Sigmoid colon (tissue), 7 donors: Measurements from ENCODE around the gene HMX1. TPM values are rescaled to one million over a fixed set of nuclear protein-coding genes. Genes with fewer than 3 reads are reported as not detected.

Source experiments
- DNase-seq: peaks from one replicate; pipeline ENCODE4 v3.0.0-alpha.2; 2019
- H3K27ac ChIP-seq, 4 donors: fragments of 200-600 bp; sonication (generic); one replicate each; pipeline ENCODE4 v1.5.1; 2016 to 2019; ENCODE audit warnings: mild to moderate bottlenecking in 1 of 4
- H3K27me3 ChIP-seq, 3 donors: fragments of 200-600 bp; sonication (generic); one replicate each; pipeline ENCODE4 v1.5.1; 2019; ENCODE audit warnings: mild to moderate bottlenecking in 1 of 3
- H3K36me3 ChIP-seq, 4 donors: fragments of 200-600 bp; sonication (generic); one replicate each; pipeline ENCODE4 v1.5.1; 2016 to 2019
- H3K4me1 ChIP-seq, 4 donors: fragments of 200-600 bp; sonication (generic); one replicate each; pipeline ENCODE4 v1.5.1; 2017 to 2019
- H3K4me3 ChIP-seq, 4 donors: fragments of 200-600 bp; sonication (generic); one replicate each; pipeline ENCODE4 v1.5.1; 2017 to 2019; ENCODE audit warnings: mild to moderate bottlenecking in 2 of 4, moderate library complexity in 1 of 4
- H3K9me3 ChIP-seq, 4 donors: fragments of 200-600 bp in 3 of 4; sonication (generic) in 3 of 4; one replicate each; pipeline versions ENCODE4 v1.5.1 to v1.6.1; 2013 to 2019
- EP300 ChIP-seq, 4 donors: sonication (generic); formaldehyde crosslinking; IDR thresholded peaks; one replicate each; pipeline ENCODE4 v1.6.1; 2017; ENCODE audit warnings: antibody characterized with exemption in 4 of 4
- POLR2A ChIP-seq, 2 donors: fragments of 450-650 bp; IDR thresholded peaks; one replicate each; pipeline ENCODE4 v1.6.1; 2016; ENCODE audit warnings: antibody characterized with exemption in 2 of 2, mild to moderate bottlenecking in 2 of 2, moderate library complexity in 2 of 2
- POLR2AphosphoS5 ChIP-seq, 4 donors: sonication (generic); formaldehyde crosslinking; IDR thresholded peaks; one replicate each; pipeline ENCODE4 v1.6.1; 2017; ENCODE audit warnings: antibody characterized with exemption in 4 of 4
- WGBS, 2 donors: extraction: QIAGEN DNeasy Blood & Tissue Kit; methylation state at CpG; one replicate each; pipeline ENCODE4 v1.1.7; 2013; 5-methylcytosine and 5-hydroxymethylcytosine counted together
- intact Hi-C: fragments of 100-400 bp; cut with DNase I; formaldehyde crosslinking; loops from one replicate; pipeline ENCODE4 v1.15.1; 2023
- polyA plus RNA-seq, 3 donors: library from polyadenylated mRNA; stranded (reverse); fragments of 200-250 nt; gene quantifications; one replicate each; pipeline ENCODE4 v1.2.3, GENCODE V29; 2013
- total RNA-seq, 4 donors: library from RNA; depleted of rRNA; stranded (reverse); fragments of >200 nt; gene quantifications; one replicate each; pipeline ENCODE4 v1.1.0, GENCODE V29; 2016
- TF ChIP-seq, protein P1 (sequence below), 4 experiments: fragments of 450-650 bp in 3 of 4; fragments of 200-600 bp in 1 of 4; IDR thresholded peaks; one replicate each; pipeline ENCODE4 v1.5.1; 2016 to 2019; ENCODE audit warnings: antibody characterized with exemption in 4 of 4, mild to moderate bottlenecking in 3 of 4, moderate library complexity in 2 of 4
- donor health status: healthy with polysubstance abuse.
- donor health status: Bipolar disorder and iron deficiency.
- donor health status: healthy.

HMX1 gene
- total and polyA plus RNA-seq, 7 donors, result 1.1 to 1.7 TPM; not detected in 5

DNA sequence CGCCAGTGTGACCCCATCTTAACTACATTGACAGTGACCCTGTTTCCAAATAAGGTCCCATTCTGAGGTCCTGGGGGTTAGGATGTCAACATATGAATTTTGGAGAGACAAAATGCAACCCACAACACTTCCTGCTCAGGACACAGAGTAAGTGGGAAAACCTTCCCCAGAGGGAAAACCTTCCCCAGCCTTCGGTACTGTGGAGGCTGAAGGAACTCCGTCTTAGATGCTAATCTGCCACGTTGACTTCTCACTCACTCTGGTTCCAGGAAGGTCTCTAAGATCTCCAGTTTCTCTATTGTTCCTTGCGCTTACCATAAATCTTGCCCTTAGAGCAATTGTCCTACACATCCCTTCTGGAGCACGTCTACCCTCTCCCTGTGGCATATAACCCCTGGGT lies 29.7 kb upstream of the HMX1 start:
- intact Hi-C loops, result no loop called here
- TF ChIP-seq, protein P1, sequence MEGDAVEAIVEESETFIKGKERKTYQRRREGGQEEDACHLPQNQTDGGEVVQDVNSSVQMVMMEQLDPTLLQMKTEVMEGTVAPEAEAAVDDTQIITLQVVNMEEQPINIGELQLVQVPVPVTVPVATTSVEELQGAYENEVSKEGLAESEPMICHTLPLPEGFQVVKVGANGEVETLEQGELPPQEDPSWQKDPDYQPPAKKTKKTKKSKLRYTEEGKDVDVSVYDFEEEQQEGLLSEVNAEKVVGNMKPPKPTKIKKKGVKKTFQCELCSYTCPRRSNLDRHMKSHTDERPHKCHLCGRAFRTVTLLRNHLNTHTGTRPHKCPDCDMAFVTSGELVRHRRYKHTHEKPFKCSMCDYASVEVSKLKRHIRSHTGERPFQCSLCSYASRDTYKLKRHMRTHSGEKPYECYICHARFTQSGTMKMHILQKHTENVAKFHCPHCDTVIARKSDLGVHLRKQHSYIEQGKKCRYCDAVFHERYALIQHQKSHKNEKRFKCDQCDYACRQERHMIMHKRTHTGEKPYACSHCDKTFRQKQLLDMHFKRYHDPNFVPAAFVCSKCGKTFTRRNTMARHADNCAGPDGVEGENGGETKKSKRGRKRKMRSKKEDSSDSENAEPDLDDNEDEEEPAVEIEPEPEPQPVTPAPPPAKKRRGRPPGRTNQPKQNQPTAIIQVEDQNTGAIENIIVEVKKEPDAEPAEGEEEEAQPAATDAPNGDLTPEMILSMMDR (IDR thresholded peaks at IDR 0.05), result no peak
- no peak for TF ChIP-seq EP300 (IDR thresholded peaks at IDR 0.05)
- TF ChIP-seq POLR2A (IDR thresholded peaks at IDR 0.05), result no peak
- no peak for TF ChIP-seq POLR2AphosphoS5 (IDR thresholded peaks at IDR 0.05)
- Histone ChIP-seq H3K27ac (no peak overlapping the region), H3K4me1 (no peaks in the 10 kb centered on the region), H3K27me3 (peaks cover 0 to 44% (median 12%) of the 10 kb centered on the region in 3 donors), H3K36me3 (no peaks in the 10 kb centered on the region), H3K4me3 (no peak overlapping the region), H3K9me3 (peaks cover 3 to 20% (median 14%) of the 10 kb centered on the region in 4 donors)
- DNase-seq, result no peak
- WGBS, 2 donors, result 92% methylated on average over 6 of the region's 6 CpGs

DNA sequence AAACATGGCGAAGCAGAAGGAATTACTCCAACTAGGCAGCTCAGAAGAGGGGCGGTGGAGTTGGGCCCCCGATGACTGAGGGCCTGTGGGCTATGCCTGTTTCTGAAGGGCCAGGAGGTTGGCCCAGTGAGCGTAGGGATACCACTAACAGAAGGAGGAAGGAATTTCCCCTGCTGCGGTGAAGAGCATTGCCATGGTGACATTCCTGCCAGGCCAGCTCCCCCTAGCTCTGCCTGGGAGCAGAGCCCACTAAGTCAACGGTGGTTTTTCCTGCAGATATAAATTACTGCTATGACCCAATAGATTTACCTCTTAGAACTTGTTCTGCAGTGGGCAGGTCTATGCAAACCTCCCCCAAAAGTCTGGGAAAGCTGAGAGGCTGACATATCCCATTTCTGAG lies 28.9 kb upstream of the HMX1 start:
- intact Hi-C loops, result no loop called here
- H3K9me3 ChIP-seq, result peaks cover 3 to 20% (median 14%) of the 10 kb centered on the region in 4 donors
- WGBS, 2 donors, result 86 to 91% methylated on average over 6 of the region's 6 CpGs

DNA sequence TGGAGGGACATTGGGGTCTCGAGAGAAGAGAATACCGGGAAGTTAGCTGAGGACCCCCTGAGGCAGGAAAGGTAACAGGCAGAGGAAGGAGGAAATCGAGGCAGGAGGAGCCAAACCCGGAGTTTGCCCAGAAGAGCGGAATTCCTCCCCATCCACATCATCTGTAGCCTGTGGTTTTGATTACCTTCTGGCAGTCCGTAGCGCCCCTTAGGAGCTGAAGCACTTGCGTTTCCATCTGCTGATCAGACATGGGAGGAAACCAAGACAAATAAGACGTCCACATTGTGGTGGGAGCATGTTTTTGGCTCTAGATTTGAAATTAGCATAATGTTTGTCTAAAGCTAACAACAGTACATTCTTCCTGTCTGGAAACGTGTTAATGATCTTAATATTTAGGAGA lies 26.8 kb upstream of the HMX1 start:
- no peaks in the 10 kb centered on the region for H3K36me3 ChIP-seq
- no peak overlapping the region for H3K27ac ChIP-seq
- intact Hi-C loops, result no loop called here
- H3K9me3 ChIP-seq, result peaks cover 3 to 20% (median 14%) of the 10 kb centered on the region in 4 donors
- peaks cover 14 to 60% (median 32%) of the 10 kb centered on the region in 3 donors for H3K27me3 ChIP-seq
- DNase-seq, result no peak
- TF ChIP-seq POLR2AphosphoS5 (IDR thresholded peaks at IDR 0.05) (no peak), POLR2A (IDR thresholded peaks at IDR 0.05) (no peak), EP300 (IDR thresholded peaks at IDR 0.05) (no peak)
- TF ChIP-seq, protein P1 (IDR thresholded peaks at IDR 0.05), result no peak
- 52 to 56% methylated on average over 10 of the region's 10 CpGs for WGBS, 2 donors
- peaks cover 0 to 11% (median 5%) of the 10 kb centered on the region in 4 donors for H3K4me1 ChIP-seq
- no peak overlapping the region for H3K4me3 ChIP-seq

More for the DNA sequence above, 28.9 kb upstream of the HMX1 start:
- no peak for TF ChIP-seq POLR2A (IDR thresholded peaks at IDR 0.05)
- no peak for TF ChIP-seq POLR2AphosphoS5 (IDR thresholded peaks at IDR 0.05)
- no peak for TF ChIP-seq EP300 (IDR thresholded peaks at IDR 0.05)
- TF ChIP-seq, protein P1 (IDR thresholded peaks at IDR 0.05), result no peak
- H3K4me1 ChIP-seq, result no peaks in the 10 kb centered on the region
- H3K36me3 ChIP-seq, result no peaks in the 10 kb centered on the region
- peaks cover 0 to 46% (median 18%) of the 10 kb centered on the region in 3 donors for H3K27me3 ChIP-seq
- DNase-seq, result no peak
- H3K4me3 ChIP-seq, result no peak overlapping the region
- no peak overlapping the region for H3K27ac ChIP-seq

DNA sequence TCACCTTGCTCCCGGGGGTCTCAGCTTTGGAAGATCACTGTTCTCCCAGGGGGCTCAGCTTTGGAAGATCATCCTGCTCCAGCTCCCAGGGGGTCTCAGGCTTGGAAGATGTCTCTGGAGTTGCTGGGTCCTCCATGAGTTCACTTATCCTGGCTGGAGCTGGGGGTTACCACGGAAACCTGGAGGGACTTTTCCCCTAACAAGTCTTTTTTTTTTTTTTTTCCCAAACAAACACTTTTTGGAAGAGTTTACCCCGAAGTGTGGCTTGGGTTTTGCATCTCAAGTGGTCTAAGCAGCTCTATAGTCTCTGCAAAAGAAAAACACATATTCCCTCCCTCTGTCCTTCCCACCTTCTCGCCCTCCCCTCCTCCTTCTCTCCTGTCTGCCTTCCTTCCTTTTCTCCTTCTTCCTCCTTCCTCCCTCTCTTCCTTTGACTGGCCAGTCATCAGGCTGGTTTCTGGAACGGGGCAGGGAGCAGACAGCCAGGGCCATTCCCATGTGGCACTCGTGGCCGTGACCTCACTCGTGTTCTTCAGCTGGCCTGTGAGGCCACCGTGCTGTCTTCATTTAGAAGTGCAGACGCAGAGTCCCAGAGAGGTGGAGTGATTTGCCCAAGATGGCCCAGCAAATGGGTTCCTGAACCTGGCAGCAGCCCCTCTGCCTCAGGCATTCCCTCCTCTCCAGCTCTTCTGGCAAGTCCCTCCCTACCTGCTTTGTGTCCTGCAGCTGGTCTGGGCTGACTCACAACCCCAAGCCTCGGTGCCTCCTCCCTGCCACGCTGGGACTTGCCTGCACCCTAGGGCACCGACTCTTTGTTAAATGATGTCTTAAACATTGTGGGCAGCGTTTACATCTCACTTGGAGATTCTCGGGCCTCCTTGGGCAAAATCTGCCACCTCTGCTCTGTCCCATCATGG lies 25.9 kb upstream of the HMX1 start:
- Histone ChIP-seq H3K4me1 (peaks cover 0 to 20% (median 12%) of the 10 kb centered on the region in 4 donors), H3K36me3 (no peaks in the 10 kb centered on the region), H3K9me3 (peaks cover 3 to 20% (median 14%) of the 10 kb centered on the region in 4 donors), H3K27me3 (peaks cover 23 to 69% (median 41%) of the 10 kb centered on the region in 3 donors), H3K4me3 (no peak overlapping the region), H3K27ac (no peak overlapping the region)
- DNase-seq, result no peak
- 40 to 44% methylated on average over 15 of the region's 15 CpGs for WGBS, 2 donors
- intact Hi-C loops, result no loop called here
- TF ChIP-seq, protein P1 (IDR thresholded peaks at IDR 0.05), result no peak
